Measurements from ENCODE around the gene INVS.
A peak's percentile ranks its signal among the peaks of the same experiment; 100 is the strongest.

The INVS gene

GRCh38 chr9:100099722-100100042, 639 bp downstream of the INVS start:
- peak overlapping the region; percentile 76 for H3K27ac ChIP-seq
- TF ChIP-seq ZFX (IDR thresholded peaks at IDR 0.05) (no peak), CTCF (conservative IDR thresholded peaks at IDR 0.05) (no peak)

- peak overlapping the region; percentile 76 for H3K27ac ChIP-seq
- no peak for TF ChIP-seq CTCF (conservative IDR thresholded peaks at IDR 0.05)
- no peak for TF ChIP-seq ZFX (IDR thresholded peaks at IDR 0.05)
These were observed 1.2 kb downstream of the INVS start for GRCh38 chr9:100100146-100100667.

GRCh38 chr9:100101608-100102007, 2.6 kb downstream of the INVS start:
- no peak overlapping the region for H3K27ac ChIP-seq
- no peak for TF ChIP-seq ZFX (IDR thresholded peaks at IDR 0.05)
- no peak for TF ChIP-seq CTCF (conservative IDR thresholded peaks at IDR 0.05)

GRCh38 chr9:100104314-100104713, 5.3 kb downstream of the INVS start:
- H3K27ac ChIP-seq = no peak overlapping the region
- no peak for TF ChIP-seq CTCF (conservative IDR thresholded peaks at IDR 0.05)
- no peak for TF ChIP-seq ZFX (IDR thresholded peaks at IDR 0.05)

- TF ChIP-seq CTCF (conservative IDR thresholded peaks at IDR 0.05) (no peak), ZFX (IDR thresholded peaks at IDR 0.05) (no peak)
- no peak overlapping the region for H3K27ac ChIP-seq
These were observed 6.8 kb downstream of the INVS start for GRCh38 chr9:100105861-100106260.

- TF ChIP-seq ZFX (IDR thresholded peaks at IDR 0.05) (no peak), CTCF (conservative IDR thresholded peaks at IDR 0.05) (no peak)
- no peak overlapping the region for H3K27ac ChIP-seq
These were observed 7.6 kb downstream of the INVS start for GRCh38 chr9:100106616-100107015.

- H3K27ac ChIP-seq = no peak overlapping the region
- TF ChIP-seq CTCF (conservative IDR thresholded peaks at IDR 0.05) (no peak), ZFX (IDR thresholded peaks at IDR 0.05) (no peak)
These were observed 9.5 kb downstream of the INVS start for GRCh38 chr9:100108559-100108958.
